SK-N-SH (cell line): ENCODE data around the gene LIMK1.

Source experiments
- CTCF ChIP-seq: fragments of 200-600 bp; sonication (generic); IDR thresholded peaks from 2 replicates; pipeline ENCODE4 v1.6.1; 2017; ENCODE audit warnings: antibody characterized with exemption, mild to moderate bottlenecking, moderate library complexity
- TF ChIP-seq, protein P1 (sequence below): fragments of 150-350 bp; IDR thresholded peaks from 2 replicates; pipeline ENCODE4 v1.6.1; 2017; ENCODE audit warnings: antibody characterized with exemption, low read length, low read depth, borderline replicate concordance

DNA sequence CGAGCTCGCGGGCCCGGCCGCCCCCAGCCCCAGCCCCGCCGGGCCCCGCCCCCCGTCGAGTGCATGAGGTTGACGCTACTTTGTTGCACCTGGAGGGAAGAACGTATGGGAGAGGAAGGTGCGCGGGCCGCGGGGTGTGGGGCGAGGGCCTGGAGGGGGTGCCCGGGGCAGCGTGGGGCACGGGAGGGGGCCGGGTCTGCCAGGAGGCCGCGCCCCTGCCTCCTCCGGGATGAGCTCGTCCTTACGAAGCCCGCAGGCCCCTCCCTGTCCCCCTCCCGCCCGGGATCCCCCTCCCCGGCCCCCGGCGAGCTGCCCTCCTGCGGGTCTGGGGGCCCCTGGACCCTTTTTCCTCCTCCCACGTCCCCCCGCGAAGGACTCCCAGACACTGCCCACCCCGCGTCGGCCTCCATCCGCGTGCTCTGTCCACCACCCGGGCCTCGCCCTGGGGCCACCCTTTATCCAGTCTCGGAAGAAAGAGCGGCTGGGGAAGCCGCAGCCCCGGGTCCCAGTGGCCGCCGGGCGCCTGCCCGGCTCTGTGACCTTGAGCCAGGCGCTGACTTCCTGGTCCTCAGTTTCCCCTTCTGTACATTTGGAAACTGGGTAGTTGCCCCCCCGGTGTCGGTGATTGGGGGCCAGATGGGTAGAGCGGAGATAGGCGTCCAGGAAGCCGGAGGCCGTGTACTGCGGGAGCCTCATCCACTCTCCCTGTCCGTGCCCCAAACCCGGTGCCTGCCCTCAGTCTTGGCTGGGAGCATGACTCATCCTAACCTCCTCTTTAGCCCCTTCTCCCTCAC is 521 bp downstream of the LIMK1 start:
- TF ChIP-seq, protein P1, sequence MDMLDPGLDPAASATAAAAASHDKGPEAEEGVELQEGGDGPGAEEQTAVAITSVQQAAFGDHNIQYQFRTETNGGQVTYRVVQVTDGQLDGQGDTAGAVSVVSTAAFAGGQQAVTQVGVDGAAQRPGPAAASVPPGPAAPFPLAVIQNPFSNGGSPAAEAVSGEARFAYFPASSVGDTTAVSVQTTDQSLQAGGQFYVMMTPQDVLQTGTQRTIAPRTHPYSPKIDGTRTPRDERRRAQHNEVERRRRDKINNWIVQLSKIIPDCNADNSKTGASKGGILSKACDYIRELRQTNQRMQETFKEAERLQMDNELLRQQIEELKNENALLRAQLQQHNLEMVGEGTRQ: no peak
- no peak for TF ChIP-seq CTCF
